Stomach (tissue), 9 donors: ENCODE results near the gene BCAS1. TPM values are rescaled to one million over a fixed set of nuclear protein-coding genes. Genes with fewer than 3 reads are reported as not detected.

ENCODE experiments used
- DNase-seq, 2 donors: peaks; one replicate each; pipeline versions ENCODE4 v3.0.0 to v3.0.0-alpha.2; 2013 to 2019
- H3K27ac ChIP-seq, 5 donors: fragments of 200-600 bp in 4 of 5; sonication (generic) in 4 of 5; one replicate each; pipeline ENCODE4 v1.5.1; 2013 to 2019; ENCODE audit warnings: mild to moderate bottlenecking in 1 of 5, moderate library complexity in 1 of 5
- H3K27me3 ChIP-seq, 3 donors: fragments of 200-600 bp; sonication (generic); one replicate each; pipeline ENCODE4 v1.5.1; 2017 to 2019; ENCODE audit warnings: mixed run types in 1 of 3
- H3K36me3 ChIP-seq, 4 donors: fragments of 200-600 bp; sonication (generic); 1 replicate in 3 of 4; 2 replicates in 1 of 4; pipeline ENCODE4 v1.5.1; 2016 to 2019
- H3K4me1 ChIP-seq, 4 donors: fragments of 200-600 bp; sonication (generic); one replicate each; pipeline ENCODE4 v1.5.1; 2016 to 2019
- H3K4me3 ChIP-seq, 4 donors: fragments of 200-600 bp; sonication (generic) in 3 of 4; one replicate each; pipeline ENCODE4 v1.5.1; 2016 to 2019; ENCODE audit warnings: mild to moderate bottlenecking in 1 of 4
- H3K9me3 ChIP-seq, 4 donors: fragments of 200-600 bp; sonication (generic); one replicate each; pipeline ENCODE4 v1.5.1; 2016 to 2019
- CTCF ChIP-seq, 7 experiments: fragments of 450-650 bp in 4 of 7; fragments of 200-600 bp in 3 of 7; sonication (generic) in 3 of 7; IDR thresholded peaks; one replicate each; pipeline ENCODE4 v1.5.1; 2016 to 2019; ENCODE audit warnings: antibody characterized with exemption in 7 of 7, control low read depth in 2 of 7, mild to moderate bottlenecking in 1 of 7
- EP300 ChIP-seq: sonication (generic); formaldehyde crosslinking; IDR thresholded peaks from one replicate; pipeline ENCODE4 v1.6.1; 2017; ENCODE audit warnings: antibody characterized with exemption
- POLR2A ChIP-seq, 4 donors: fragments of 450-650 bp; IDR thresholded peaks; one replicate each; pipeline ENCODE4 v1.6.1; 2016; ENCODE audit warnings: antibody characterized with exemption in 4 of 4, control low read depth in 2 of 4, mild to moderate bottlenecking in 1 of 4, moderate library complexity in 1 of 4
- POLR2AphosphoS5 ChIP-seq, 3 donors: sonication (generic); formaldehyde crosslinking; IDR thresholded peaks; one replicate each; pipeline ENCODE4 v1.6.1; 2016; ENCODE audit warnings: antibody characterized with exemption in 3 of 3
- WGBS, 5 donors: extraction: QIAGEN DNeasy Blood & Tissue Kit in 3 of 5; methylation state at CpG; one replicate each; pipeline versions ENCODE4 v1.1.5 to v1.1.7; 2013 to 2018; 5-methylcytosine and 5-hydroxymethylcytosine counted together
- intact Hi-C: fragments of 100-400 bp; cut with DNase I; formaldehyde crosslinking; loops from one replicate; pipeline ENCODE4 v1.15.1; 2023; ENCODE audit warnings: low total_unique reads
- polyA plus RNA-seq, 3 donors: library from polyadenylated mRNA; stranded (reverse); fragments of 200-250 nt; gene quantifications; one replicate each; pipeline ENCODE4 v1.2.3, GENCODE V29; 2013
- total RNA-seq, 5 donors: library from RNA; depleted of rRNA; stranded (reverse); fragments of >200 nt; gene quantifications; one replicate each; pipeline versions ENCODE4 v1.1.0 to v1.2.3, GENCODE V29; 2014 to 2016
- donor health status: healthy with polysubstance abuse.
- donor health status: Bipolar disorder and iron deficiency.
- donor health status: healthy.

The BCAS1 gene
- total and polyA plus RNA-seq, 8 donors = 6.3 to 145 (median 84.6) TPM

- DNase-seq = no peak
- Histone ChIP-seq H3K4me1 (no peaks in the 10 kb centered on the region), H3K27ac (no peak overlapping the region), H3K4me3 (no peak overlapping the region), H3K36me3 (no peaks in the 10 kb centered on the region), H3K9me3 (no peaks in the 10 kb centered on the region), H3K27me3 (peaks cover 0 to 6% (median 0%) of the 10 kb centered on the region in 3 donors)
- WGBS, 5 donors = 78 to 87% (median 84%) methylated on average over 3 of the region's 3 CpGs
- intact Hi-C loops = loop anchor here (5.0 to 10.0 kb wide), 2 partner anchors 104 to 547 kb away; no protein-coding TSS in a partner anchor
- TF ChIP-seq EP300 = no peak
These were observed 27.7 kb upstream of the BCAS1 start for GRCh38 chr20:54098047-54098446.

- Histone ChIP-seq H3K4me1 (no peaks in the 10 kb centered on the region), H3K27ac (no peak overlapping the region), H3K27me3 (peaks cover 0 to 6% (median 0%) of the 10 kb centered on the region in 3 donors), H3K9me3 (no peaks in the 10 kb centered on the region), H3K4me3 (no peak overlapping the region), H3K36me3 (no peaks in the 10 kb centered on the region)
- TF ChIP-seq EP300 (no peak), POLR2A (IDR thresholded peaks at IDR 0.05) (no peak), CTCF (IDR thresholded peaks at IDR 0.05) (no peak), POLR2AphosphoS5 (IDR thresholded peaks at IDR 0.05) (no peak)
- intact Hi-C loops = loop anchor here (5.0 to 10.0 kb wide), 2 partner anchors 105 to 548 kb away; no protein-coding TSS in a partner anchor
- 75 to 88% (median 87%) methylated on average over 2 of the region's 2 CpGs for WGBS, 5 donors
- DNase-seq = no peak
These were observed 26.8 kb upstream of the BCAS1 start for GRCh38 chr20:54097236-54097529.

- intact Hi-C loops = loop anchor here (5.0 to 10.0 kb wide), 2 partner anchors 106 to 549 kb away; no protein-coding TSS in a partner anchor
- H3K27me3 ChIP-seq = peaks cover 0 to 6% (median 0%) of the 10 kb centered on the region in 3 donors
- no peak overlapping the region for H3K4me3 ChIP-seq
- TF ChIP-seq CTCF (IDR thresholded peaks at IDR 0.05) = no peak
- no peak for TF ChIP-seq POLR2AphosphoS5 (IDR thresholded peaks at IDR 0.05)
- TF ChIP-seq EP300 = no peak
- TF ChIP-seq POLR2A (IDR thresholded peaks at IDR 0.05) = no peak
- no peaks in the 10 kb centered on the region for H3K4me1 ChIP-seq
- H3K9me3 ChIP-seq = no peaks in the 10 kb centered on the region
- H3K27ac ChIP-seq = no peak overlapping the region
- no peak for DNase-seq
- H3K36me3 ChIP-seq = no peaks in the 10 kb centered on the region
- 80 to 100% (median 93%) methylated on average over 1 of the region's 1 CpG for WGBS, 5 donors
These were observed 25.4 kb upstream of the BCAS1 start for GRCh38 chr20:54095824-54096223.

- no peak overlapping the region for H3K27ac ChIP-seq
- no peaks in the 10 kb centered on the region for H3K36me3 ChIP-seq
- H3K27me3 ChIP-seq = peaks cover 0 to 6% (median 0%) of the 10 kb centered on the region in 3 donors
- no peak for DNase-seq
- H3K9me3 ChIP-seq = no peaks in the 10 kb centered on the region
- 87 to 91% (median 89%) methylated on average over 5 of the region's 5 CpGs for WGBS, 5 donors
- no peaks in the 10 kb centered on the region for H3K4me1 ChIP-seq
- TF ChIP-seq POLR2A (IDR thresholded peaks at IDR 0.05) (no peak), EP300 (no peak), POLR2AphosphoS5 (IDR thresholded peaks at IDR 0.05) (no peak), CTCF (IDR thresholded peaks at IDR 0.05) (no peak)
- intact Hi-C loops = loop anchor here (10.0 kb wide), 1 partner anchor 551 kb away; no protein-coding TSS in a partner anchor
- H3K4me3 ChIP-seq = no peak overlapping the region
These were observed 23.8 kb upstream of the BCAS1 start for GRCh38 chr20:54094268-54094580.

GRCh38 chr20:54093423-54094267 lies 23.3 kb upstream of the BCAS1 start:
- Histone ChIP-seq H3K9me3 (no peaks in the 10 kb centered on the region), H3K4me1 (no peaks in the 10 kb centered on the region), H3K27ac (no peak overlapping the region), H3K36me3 (no peaks in the 10 kb centered on the region), H3K4me3 (no peak overlapping the region), H3K27me3 (peaks cover 0 to 6% (median 0%) of the 10 kb centered on the region in 3 donors)
- intact Hi-C loops = loop anchor here (10.0 kb wide), 1 partner anchor 551 kb away; no protein-coding TSS in a partner anchor
- 46 to 62% (median 56%) methylated on average over 9 of the region's 9 CpGs for WGBS, 5 donors
- DNase-seq = no peak
- TF ChIP-seq POLR2A (IDR thresholded peaks at IDR 0.05) = no peak
- no peak for TF ChIP-seq CTCF (IDR thresholded peaks at IDR 0.05)
